ENCODE data around the gene ABCG1.

DNA sequence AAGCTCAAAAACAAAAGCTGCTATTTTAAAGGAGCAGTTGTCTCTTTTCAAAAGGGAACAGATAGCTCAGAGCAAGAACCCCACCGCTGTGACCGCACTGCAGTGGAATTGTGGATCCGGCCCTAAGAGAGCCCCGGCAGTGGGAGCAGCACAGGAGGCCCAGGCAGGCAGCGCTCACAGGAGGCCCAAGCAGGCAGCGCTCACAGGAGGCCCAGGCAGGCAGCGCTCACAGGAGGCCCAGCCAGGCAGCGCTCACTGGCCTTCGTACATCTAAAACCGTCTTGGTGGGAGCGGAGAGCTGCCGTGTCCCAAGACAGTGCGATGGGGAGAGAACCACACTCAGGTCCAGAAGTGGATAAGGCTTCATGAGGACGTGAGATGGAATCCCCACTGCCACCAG is 92.2 kb downstream of the ABCG1 start:
- TF ChIP-seq, protein P1, sequence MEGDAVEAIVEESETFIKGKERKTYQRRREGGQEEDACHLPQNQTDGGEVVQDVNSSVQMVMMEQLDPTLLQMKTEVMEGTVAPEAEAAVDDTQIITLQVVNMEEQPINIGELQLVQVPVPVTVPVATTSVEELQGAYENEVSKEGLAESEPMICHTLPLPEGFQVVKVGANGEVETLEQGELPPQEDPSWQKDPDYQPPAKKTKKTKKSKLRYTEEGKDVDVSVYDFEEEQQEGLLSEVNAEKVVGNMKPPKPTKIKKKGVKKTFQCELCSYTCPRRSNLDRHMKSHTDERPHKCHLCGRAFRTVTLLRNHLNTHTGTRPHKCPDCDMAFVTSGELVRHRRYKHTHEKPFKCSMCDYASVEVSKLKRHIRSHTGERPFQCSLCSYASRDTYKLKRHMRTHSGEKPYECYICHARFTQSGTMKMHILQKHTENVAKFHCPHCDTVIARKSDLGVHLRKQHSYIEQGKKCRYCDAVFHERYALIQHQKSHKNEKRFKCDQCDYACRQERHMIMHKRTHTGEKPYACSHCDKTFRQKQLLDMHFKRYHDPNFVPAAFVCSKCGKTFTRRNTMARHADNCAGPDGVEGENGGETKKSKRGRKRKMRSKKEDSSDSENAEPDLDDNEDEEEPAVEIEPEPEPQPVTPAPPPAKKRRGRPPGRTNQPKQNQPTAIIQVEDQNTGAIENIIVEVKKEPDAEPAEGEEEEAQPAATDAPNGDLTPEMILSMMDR (IDR thresholded peaks at IDR 0.05) = no peak
- no peak for TF ChIP-seq POLR2A (IDR thresholded peaks at IDR 0.05)

All from heart left ventricle (tissue), 13 donors.